ENCODE measurements around the gene PHTF1.

Gene PHTF1

DNA sequence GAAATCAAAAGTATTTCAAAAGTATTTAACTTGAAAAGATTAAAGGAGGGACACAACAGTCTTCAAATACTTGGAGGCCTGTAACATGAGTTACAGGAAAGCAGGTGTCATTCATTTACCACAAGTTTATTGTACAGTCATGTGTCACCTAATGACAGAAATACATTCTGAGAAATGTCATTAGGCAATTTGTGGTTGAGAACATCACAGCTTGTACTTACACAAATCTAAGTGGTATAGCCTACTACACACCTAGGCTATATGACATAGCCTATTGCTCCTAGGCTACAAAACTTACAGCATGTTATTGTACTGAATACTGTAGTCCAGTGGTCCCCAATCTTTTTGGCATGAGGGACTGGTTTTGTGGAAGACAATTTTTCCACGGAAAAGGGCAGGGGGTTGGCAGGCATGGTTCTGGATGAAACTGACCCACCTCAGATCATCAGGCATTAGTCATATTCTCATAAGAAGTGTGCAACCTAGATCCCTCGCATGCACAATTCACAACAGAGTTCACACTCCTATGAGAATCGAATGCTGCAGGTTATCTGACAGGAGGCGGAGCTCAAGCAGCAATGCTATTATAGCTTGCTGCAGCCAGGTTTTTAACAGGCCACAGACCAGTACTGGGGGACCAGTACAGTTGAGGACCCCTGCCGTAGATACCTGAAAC is 25.0 kb upstream of the PHTF1 start:
- peak overlapping the region; percentile 99 for H3K27ac Mint-ChIP-seq
- H3K9me3 Mint-ChIP-seq, result no peaks in the 10 kb centered on the region
- ATAC-seq (peak; percentile 92), DNase-seq (peak; percentile 23 to 35)
- peak overlapping the region; percentile 77 for H3K4me3 Mint-ChIP-seq
- H3K27me3 Mint-ChIP-seq, result no peaks in the 10 kb centered on the region
- H3K4me1 Mint-ChIP-seq, result peaks cover 39% of the 10 kb centered on the region

DNA sequence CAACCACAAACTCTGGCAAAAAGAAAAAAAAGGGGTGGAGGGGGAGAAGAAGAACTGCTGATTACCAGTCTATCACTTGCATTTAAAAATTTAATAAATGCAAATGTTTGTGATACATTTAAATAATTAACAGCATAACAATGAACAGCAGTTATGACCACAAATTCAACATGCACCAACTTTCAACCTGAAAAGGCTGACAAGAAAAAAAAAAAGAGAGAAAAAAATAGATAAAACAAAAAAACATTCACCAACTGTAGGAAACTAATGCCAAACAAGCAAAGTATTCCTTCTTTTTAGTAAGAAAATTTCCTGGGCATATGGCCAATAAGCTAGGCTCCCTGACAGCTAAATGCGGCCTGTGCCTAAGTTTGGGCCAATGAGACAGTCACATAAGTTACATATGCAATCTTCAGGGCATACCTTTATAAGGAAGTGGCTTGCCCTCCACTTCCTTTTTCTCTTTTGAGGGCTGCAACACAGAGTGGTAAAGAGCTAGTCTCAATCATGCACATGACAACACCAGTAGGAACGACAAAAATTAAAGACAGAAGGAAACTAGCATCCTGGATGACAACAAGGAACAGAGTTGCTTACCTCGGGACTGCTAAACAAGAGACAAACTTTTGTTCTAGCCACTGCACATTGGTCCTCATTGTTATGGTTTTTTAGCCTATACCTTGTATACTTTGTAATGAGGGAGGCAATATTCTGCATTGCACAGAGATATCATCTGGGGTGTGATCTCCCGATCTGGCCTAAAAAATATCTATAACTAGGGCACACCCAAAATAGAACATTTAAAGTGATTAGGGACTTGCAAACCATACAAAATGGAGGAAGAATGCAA is 24.2 kb upstream of the PHTF1 start:
- Mint-ChIP-seq H3K9me3 (peaks cover 4 to 5% of the 10 kb centered on the region in 2 donors), H3K4me1 (peaks cover 32% of the 10 kb centered on the region), H3K27ac (peak overlapping the region; percentile 99), H3K4me3 (peak overlapping the region; percentile 77), H3K27me3 (no peaks in the 10 kb centered on the region)
- DNase-seq (peak; percentile 45), ATAC-seq (peak; percentile 85)

DNA sequence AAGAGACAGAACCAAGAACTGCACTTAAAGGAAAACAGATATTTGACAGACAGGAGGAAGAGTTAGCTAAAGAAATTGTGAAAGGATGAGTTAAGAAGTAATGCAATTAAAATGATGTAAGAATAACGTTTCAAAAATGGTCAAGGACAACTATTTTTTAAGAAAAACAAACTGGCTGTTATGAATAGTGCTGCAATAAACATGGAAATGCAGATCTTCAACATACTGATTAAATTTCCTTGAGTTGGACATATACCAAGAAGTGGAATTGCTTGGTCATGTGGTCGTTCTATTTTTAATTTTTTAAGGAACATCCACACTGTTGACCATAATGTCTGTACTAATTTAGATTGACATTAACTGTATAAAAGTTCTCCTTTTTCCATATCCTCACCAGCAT is 23.1 kb upstream of the PHTF1 start:
- H3K9me3 Mint-ChIP-seq, result peaks cover 5 to 8% of the 10 kb centered on the region in 2 donors
- ATAC-seq, result no peak
- no peak for DNase-seq
- H3K4me1 Mint-ChIP-seq, result peaks cover 21% of the 10 kb centered on the region
- H3K27ac Mint-ChIP-seq, result no peak overlapping the region
- H3K27me3 Mint-ChIP-seq, result no peaks in the 10 kb centered on the region
- no peak overlapping the region for H3K4me3 Mint-ChIP-seq

DNA sequence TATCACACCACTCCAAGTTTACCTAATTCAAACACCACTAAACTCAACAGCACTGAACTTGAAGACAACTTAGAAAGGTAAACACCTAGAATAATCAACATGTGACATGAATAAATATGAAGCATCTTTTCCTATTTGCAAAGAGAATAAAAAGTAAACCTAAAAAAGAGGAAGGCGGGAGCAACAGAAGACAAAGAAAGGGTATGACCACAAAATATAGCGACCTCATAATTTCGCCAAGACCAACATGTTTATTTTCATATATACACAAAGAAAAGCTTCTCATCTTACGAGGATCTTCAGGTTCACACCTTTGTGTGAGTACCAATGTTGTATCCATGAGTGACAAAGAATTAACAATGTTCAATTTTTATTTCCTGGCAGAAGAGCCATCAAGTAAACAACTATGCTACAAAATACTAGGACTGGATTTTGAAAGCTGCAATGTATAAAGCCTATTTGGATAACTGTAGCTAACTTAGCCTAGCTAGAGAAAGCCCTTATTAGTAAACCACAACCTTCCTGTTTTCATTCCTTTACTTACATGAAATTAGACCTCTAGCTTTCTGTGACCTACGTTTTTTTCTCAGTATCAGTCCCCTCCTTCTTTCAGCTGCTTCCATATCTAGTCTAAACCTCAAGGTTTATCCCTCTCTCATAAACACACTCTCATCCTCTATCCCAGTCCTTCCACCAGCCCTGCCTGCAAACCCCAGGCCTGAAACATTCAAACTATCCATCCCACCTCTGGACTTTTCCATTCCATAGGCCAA is 21.3 kb upstream of the PHTF1 start:
- H3K27me3 Mint-ChIP-seq, result no peaks in the 10 kb centered on the region
- ATAC-seq (no peak), DNase-seq (no peak)
- peaks cover 3% of the 10 kb centered on the region for H3K4me1 Mint-ChIP-seq
- H3K27ac Mint-ChIP-seq, result no peak overlapping the region
- H3K4me3 Mint-ChIP-seq, result no peak overlapping the region
- peaks cover 5 to 8% of the 10 kb centered on the region in 2 donors for H3K9me3 Mint-ChIP-seq

DNA sequence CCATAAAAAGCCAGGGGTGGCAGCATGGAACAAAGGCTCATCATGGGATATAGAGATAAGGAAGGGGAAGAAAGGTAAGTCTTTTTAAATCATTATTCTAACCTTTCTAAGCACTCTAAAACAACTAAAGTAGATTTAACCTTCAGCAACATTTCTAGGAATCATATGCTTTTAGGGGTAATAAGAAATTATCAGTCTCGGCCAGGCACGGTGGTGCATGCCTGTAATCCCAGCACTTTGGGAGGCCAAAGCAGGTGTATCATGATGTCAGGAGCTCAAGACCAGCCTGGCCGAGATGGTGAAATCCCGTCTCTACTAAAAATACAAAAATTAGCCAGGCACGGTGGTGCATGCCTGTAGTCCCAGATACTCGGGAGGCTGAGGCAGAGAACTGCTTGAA is 20.3 kb upstream of the PHTF1 start:
- H3K27me3 Mint-ChIP-seq, result no peaks in the 10 kb centered on the region
- H3K9me3 Mint-ChIP-seq, result peaks cover 5 to 8% of the 10 kb centered on the region in 2 donors
- H3K27ac Mint-ChIP-seq, result no peak overlapping the region
- H3K4me3 Mint-ChIP-seq, result no peak overlapping the region
- ATAC-seq (no peak), DNase-seq (no peak)
- H3K4me1 Mint-ChIP-seq, result no peaks in the 10 kb centered on the region

DNA sequence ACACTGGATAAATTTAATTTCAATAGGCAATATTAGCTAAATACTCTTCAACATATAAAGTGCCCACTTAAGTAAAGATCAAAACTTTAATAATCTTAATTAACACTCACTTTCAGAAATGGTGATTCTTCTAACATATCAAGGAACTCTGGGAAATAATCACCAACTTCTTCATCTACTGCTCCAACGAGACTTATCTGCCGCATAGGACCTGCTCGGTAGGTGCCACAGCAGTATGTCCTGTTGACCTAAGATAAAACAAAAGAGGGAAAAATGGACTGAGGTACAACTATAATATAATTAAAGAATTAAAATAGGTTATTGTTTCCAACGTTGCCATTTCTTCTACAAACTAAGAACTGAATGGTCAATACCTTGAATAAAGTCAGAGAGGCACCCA is 18.3 kb upstream of the PHTF1 start:
- DNase-seq (no peak), ATAC-seq (no peak)
- Mint-ChIP-seq H3K9me3 (peaks cover 5 to 8% of the 10 kb centered on the region in 2 donors), H3K27ac (no peak overlapping the region), H3K4me3 (no peak overlapping the region), H3K4me1 (no peaks in the 10 kb centered on the region), H3K27me3 (no peaks in the 10 kb centered on the region)

DNA sequence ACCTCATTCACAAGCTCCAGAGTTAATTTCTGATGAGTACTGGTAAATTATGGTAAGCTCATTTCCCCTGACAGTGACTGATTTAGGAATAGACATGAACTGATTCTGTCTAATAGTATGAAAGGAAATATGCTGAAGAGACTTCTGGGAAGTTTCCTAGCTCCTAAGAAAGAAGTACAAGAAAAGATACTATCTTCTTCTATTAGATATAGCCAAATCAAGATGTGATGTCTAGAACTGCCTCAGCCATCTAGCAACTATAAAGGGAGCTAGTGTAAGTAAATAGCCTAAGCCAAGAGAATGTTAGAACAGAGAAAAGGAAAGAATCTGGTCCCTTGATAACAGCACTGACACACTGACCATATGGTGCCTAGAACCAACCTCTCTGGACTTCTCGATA is 10.7 kb upstream of the PHTF1 start:
- Mint-ChIP-seq H3K4me3 (no peak overlapping the region), H3K27ac (peak overlapping the region in 1 of 2 donors; percentile 34), H3K9me3 (no peaks in the 10 kb centered on the region), H3K4me1 (peaks cover 37% of the 10 kb centered on the region), H3K27me3 (no peaks in the 10 kb centered on the region)
- ATAC-seq, result no peak
- no peak for DNase-seq

DNA sequence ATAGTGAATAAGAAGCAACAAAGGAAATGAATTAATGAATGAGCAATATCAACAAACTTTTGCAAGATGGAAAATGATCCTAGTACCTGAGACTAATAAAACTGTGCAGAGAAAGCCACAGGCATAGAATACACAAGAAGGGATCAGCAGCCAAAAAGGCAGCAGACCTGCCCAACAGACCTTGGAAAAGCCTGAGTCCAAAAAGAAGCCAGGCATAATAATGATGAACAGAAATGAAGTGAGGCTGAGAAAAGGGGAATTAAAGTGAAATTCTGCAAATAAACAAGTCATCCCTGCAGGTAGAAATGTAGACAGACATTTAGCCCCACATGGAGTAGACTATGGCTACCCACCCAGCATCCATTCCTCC is 10.3 kb upstream of the PHTF1 start:
- H3K4me3 Mint-ChIP-seq, result no peak overlapping the region
- no peaks in the 10 kb centered on the region for H3K9me3 Mint-ChIP-seq
- DNase-seq, result no peak
- H3K27ac Mint-ChIP-seq, result no peak overlapping the region
- no peaks in the 10 kb centered on the region for H3K27me3 Mint-ChIP-seq
- peaks cover 37% of the 10 kb centered on the region for H3K4me1 Mint-ChIP-seq
- no peak for ATAC-seq

DNA sequence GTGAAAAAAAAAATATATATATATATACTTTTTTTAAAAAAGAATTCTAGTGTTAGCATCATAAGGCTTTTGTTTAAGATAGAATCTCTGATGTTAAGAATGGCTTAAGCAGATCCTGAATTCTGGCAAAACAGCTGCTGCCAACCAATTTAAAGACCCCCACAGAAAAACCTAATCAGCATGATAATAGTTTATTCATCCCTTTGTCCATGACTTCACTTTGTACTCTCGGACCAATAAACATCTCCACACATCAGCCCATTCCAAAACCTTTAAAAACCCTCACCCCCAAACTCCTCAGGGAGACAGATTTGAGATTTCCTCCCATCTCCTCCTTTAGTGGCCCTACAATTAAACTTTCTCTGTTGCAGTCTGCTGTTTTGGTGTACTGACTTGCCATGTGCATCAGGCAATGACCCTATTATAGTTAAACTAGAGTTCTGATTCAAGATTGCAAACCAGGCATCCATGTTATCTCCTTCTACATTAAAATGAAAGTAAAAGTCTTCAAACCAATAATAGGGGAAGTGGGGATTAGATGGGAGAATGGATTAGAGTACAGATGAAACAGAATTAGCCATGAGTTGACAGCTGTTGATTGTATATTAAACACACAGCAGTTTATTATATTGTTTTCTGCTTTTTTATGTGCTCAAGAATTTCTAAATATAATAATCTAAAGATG is 9.8 kb upstream of the PHTF1 start:
- no peak for ATAC-seq
- H3K4me1 Mint-ChIP-seq, result peaks cover 37% of the 10 kb centered on the region
- no peak for DNase-seq
- no peak overlapping the region for H3K27ac Mint-ChIP-seq
- no peaks in the 10 kb centered on the region for H3K27me3 Mint-ChIP-seq
- no peak overlapping the region for H3K4me3 Mint-ChIP-seq
- H3K9me3 Mint-ChIP-seq, result no peaks in the 10 kb centered on the region

DNA sequence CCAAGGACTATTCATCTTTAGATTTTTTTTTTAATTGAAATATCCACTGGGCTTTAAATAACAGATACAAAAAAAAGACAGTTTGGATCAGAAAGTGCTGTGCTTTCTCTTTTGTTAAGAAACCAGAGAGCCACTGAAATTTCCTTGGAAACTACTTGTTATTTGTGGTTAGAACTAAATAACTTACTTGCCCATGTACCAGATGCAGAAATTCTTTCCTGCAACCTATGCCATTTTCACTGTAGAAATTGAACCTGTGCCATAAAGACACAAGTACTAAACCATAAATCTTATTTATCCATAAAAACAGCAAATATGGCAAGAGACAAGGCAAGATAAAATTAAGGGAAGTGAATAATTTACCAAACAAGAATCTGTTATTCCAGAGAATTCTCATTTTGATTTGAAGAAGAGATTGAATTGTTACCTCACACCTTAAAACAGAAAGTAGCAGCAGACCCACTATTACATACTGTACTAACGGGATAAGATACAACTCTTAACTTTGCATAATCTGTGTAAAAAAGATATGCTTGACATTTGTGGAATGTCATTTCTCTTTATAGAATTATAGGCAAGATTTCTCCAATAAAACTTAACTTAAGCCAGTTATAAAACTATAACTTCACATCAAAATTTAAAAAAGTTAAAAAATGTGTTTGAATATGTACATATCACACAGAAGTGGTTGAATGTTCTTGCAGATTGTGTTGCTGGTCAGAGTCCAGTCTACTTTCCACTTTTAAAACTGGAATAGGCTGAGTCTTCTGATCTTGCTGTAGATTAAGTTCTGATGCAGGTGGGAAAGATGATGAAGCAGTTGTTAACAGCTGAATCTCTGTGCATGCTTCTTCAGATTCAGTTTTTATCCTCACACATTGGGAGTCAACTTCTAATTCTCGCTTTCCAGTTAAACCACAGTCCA is 6.3 kb upstream of the PHTF1 start:
- Mint-ChIP-seq H3K4me1 (peaks cover 34% of the 10 kb centered on the region), H3K27me3 (no peaks in the 10 kb centered on the region), H3K4me3 (no peak overlapping the region), H3K27ac (no peak overlapping the region), H3K9me3 (no peaks in the 10 kb centered on the region)
- DNase-seq (no peak), ATAC-seq (no peak)

DNA sequence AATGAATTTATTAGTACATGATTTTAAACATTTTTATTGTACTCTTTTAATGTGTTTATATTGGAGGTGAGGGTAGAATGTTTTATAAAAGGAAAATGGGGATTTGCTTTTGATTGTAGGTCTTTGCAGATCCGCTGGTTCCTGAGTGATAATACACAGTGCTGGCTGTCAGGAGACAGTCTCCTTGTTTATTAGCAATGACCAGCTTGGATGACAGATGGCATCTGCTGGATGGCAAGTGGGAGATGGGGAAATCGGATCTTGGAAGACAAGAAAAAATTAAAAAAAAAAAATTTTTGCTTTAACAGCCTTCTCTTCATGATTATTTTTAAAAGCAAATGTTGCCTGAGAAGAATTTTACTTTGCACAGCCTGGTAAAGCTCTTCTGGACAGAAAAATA is 4.4 kb upstream of the PHTF1 start:
- H3K27ac Mint-ChIP-seq, result no peak overlapping the region
- H3K9me3 Mint-ChIP-seq, result no peaks in the 10 kb centered on the region
- no peak for ATAC-seq
- H3K4me3 Mint-ChIP-seq, result no peak overlapping the region
- DNase-seq, result no peak
- no peaks in the 10 kb centered on the region for H3K27me3 Mint-ChIP-seq
- H3K4me1 Mint-ChIP-seq, result peaks cover 24% of the 10 kb centered on the region

DNA sequence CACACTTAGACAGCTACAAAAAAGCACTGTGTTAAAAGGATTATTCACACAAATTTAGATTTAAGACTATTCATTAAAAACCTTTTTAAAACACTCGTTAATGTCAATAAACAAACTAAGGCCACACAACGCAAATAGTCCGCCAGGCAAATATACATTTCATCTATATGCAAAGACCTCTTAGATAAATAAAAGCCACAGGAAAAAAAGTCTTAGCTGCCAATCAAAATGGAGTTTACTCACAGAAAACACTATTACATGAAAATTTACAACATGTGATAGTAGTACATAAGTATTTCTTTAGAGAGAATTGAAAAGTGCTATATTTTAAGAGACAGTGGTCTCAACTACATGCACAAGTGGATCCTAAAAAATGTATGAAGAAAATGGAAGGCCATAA is 2.7 kb upstream of the PHTF1 start:
- DNase-seq (no peak), ATAC-seq (no peak)
- Mint-ChIP-seq H3K9me3 (no peaks in the 10 kb centered on the region), H3K27ac (peak overlapping the region in 1 of 2 donors; percentile 33), H3K27me3 (no peaks in the 10 kb centered on the region), H3K4me1 (peaks cover 21% of the 10 kb centered on the region), H3K4me3 (no peak overlapping the region)

DNA sequence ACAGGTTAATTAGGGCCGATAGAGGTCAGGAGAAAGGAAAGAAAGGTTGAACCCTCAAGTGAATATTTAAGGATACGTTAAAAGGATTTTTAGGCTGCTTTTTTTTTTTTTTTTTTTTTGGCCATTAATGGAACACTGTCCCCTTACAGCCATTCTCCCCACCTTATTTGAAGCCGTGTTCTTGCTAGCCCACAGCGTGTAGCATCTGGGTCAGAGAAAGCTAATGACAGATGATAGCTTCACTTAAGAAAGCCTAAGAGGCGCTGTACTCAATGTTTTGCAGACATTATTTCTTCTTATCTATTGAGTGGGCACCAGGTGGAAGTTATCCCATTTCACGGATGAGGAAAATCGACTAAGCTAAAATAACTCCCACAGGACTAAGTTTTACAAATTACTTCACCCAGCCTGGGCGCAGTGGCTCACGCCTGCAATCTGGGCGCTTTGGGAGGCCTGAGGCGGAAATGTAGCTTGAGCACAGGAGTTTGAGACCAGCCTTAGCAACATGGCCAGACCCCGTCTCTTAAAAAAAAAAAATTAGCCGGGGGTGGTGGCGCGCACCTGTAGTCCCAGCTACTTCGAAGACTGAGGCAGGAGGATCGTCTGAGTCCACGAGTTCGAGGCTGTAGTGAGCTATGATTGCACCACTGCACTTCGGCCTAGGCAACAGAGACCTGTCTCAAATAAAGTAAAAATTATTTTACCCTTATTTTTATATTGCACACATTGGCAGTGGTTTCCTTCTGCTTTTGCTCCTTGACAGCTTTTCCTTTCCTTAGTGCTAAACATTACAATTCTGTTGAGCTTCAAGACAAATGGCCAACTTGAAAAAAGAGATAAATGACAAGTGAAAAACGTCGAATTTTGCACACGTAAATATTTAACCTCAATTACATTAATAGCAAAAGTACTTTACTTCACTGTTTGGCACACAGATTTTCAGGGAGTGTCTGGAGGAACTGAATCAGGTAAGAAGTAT is 1.1 kb upstream of the PHTF1 start:
- Mint-ChIP-seq H3K9me3 (no peaks in the 10 kb centered on the region), H3K4me1 (peaks cover 28% of the 10 kb centered on the region), H3K27ac (peak overlapping the region in 1 of 2 donors; percentile 98), H3K4me3 (peak overlapping the region; percentile 93 to 95), H3K27me3 (no peaks in the 10 kb centered on the region)
- ATAC-seq (no peak), DNase-seq (no peak)

Measured in stimulated activated naive CD8-positive, alpha-beta T cell treated with anti-CD3 and anti-CD28 coated beads, Interleukin-15, amount 100 ng/mL, for 72 hours (primary cell).